HuH-7.5 (cell line): ENCODE measurements around the gene ELK1.

ENCODE experiments used
- DNase-seq: peaks from one replicate; pipeline ENCODE4 v3.0.0; 2011; ENCODE audit warnings: low spot score

The ELK1 gene

DNA sequence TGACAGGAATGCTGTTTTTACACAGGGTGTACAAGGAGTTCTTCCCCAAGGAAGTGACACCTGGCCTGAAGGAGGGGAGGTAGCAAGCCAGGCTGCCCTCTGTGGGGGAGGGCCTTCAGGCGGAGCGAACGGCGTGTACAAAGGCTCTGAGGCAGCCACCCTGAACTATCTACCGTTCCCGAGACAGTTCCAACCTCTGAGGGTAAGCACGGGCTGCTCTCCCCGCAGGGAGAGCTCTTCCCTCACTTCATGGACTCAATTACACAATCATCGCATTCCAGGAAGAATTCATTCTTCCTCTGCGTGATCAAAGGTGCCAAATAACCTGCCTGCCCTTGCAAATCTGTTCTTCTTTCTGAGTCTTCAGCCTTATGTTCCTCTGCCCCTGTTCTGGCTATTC lies 4.8 kb downstream of the ELK1 start:
- no peak for DNase-seq

DNA sequence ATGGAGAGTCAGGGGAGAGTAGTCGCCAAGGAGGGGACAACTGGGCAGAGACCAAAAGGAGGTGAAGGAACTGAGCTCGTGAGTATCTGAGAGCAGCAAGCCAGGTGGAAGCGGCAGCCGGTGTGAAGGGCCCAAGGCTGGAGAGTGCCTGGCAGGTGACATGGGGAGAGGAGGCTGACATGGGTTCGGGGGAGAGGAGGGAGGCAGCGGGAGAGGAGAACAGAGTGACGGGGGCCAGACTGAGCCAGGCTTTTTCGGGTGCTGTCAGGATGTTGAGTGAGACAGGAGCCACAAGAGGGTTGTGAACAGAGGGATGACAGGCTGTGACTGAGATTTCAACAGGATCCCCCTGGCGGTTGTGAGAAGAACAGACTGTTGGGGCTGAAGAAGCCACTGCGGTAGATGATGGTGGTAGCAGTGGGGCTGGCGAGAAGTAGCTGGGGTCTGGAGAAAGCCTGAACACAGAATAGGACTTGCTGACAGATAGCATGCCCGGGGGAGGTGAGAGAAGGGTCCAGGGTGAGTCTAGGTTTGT lies 5.7 kb downstream of the ELK1 start:
- no peak for DNase-seq

DNA sequence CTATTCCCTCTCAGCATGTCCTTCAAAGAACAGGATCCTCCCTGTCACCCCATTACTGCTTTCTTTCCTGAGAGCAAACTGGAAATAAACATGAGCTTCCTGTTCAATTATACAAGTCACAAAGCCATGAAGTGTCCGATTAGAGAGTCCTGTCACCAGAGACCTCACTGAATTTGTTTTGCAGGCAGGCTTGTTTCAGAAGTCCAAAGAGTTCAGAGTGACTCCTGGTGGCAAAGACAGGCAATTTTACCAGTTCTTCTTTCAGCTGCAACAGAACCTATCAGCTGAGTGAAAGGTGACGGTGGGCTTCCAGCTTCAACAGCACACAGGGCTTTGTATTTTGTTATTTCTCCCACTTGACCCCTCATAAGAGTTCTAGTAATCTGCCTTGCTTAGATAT lies 6.4 kb downstream of the ELK1 start:
- no peak for DNase-seq

DNA sequence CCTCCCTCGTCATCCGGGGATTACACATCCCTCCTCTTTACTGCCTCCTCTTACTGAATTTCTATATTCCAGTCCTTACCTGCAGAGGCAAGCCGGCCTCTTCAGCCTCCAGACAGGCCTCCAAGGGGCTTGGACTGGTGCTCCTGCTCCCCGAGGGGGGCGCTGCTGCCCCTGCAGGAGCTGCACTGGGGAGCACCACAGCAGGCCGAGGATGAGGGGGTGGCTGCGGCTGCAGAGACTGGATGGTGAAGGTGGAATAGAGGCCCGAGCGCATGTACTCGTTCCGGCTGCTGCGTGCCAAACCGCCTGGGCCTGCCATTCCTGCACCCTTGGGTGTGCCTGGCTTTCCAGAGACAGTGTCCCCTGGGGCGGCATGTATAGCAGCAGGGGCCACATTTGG lies 11.5 kb downstream of the ELK1 start:
- no peak for DNase-seq

DNA sequence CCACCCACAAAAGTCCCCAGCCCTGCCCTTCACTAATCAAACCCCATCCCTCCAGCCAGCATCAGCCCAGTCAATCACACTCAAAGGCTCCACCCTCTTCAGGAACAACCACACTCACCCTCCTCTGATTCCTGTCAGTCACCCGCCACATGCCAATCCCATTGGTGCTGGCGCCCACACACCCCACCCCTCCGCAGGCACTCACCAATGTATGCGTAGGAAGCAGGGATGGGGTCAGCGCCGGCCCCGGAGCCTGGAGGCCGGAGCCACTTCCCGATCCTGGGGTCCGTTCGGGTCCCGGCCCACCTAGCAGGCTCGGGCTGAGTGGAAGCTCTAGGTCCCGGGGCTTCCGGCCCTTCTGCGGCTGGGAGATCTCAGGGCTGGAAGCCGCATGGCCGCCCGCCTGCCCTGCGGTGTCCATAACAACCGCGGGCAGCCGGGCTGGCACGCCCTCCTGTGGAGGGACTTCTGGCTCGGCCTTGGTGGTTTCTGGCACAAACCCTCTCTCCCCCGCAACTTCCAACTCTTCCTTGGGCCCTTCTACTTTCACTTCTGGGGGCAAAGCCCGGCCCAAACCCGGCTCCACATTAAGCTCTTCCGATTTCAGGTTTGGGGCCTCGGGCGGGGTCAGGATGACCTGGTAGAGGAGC lies 12.7 kb downstream of the ELK1 start:
- no peak for DNase-seq

DNA sequence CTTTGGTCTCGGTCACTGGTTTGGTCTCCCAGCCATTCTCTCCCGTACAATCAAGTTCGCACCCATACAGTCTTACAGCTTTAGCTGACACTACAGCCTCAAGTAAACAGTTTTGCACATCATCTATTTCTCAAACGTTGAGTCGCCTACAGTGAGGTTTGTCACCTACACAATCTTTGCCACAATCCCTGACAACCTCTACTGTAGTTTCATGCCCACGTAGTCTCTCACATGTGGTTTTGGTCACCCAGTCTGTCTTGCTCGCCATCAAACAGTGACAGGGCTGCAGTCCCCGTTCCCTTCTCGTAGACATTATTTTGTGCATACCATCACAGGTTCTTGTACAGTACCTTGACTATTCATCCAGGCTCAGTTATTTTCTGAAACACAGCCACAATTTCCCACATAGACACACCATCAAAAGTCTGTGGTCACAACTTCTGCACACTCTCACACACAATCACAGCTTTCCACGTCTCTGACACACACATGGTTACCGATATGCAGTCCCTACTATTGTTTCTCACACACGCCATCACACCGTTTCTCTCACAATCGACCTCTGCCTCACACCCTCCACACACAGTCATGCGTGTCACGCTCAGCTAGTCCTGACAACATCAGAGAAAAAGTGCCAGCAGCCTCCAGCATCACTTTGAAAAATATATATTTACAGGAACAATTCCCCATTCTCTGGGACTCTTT lies 15.3 kb downstream of the ELK1 start:
- DNase-seq = no peak

DNA sequence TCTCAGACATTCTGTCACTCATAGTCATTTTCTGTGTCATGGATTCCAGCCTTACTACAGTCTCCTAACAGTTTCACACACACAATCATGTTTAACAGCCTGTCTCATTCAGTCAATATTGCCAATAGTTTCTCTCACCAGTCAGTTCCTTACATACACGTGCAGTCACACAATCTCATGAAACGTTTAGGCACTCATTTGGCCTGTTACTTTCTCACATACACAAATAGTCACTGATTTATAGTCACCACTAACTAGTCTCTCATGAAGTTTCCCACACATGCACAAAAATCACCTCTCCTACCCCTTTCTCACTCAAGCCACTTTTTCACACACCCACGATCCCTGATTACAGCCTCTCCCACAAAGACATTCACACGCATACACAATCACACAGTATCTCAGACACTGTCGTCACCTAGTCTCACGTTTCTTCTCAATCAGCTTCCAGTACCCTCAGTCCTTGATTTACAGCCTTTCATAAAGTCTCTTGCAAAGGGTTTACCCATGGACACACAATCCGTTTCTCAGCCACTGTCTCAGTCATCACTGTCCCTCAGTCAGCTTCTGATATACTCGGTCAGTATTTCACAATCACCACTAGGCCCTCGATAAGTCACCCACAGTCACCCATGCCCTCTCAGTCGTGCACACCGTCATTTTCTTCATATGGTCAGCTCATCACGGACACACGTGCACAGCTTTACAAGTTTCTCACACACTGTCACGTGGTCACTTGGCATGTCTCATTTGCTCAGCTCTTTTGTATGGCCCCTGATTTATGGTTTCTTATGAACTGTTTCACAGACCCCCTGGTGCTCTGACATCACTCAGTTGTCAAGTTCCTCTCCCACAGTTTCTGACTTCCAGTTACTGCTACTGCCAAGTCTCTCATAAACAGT lies 16.4 kb downstream of the ELK1 start:
- no peak for DNase-seq

DNA sequence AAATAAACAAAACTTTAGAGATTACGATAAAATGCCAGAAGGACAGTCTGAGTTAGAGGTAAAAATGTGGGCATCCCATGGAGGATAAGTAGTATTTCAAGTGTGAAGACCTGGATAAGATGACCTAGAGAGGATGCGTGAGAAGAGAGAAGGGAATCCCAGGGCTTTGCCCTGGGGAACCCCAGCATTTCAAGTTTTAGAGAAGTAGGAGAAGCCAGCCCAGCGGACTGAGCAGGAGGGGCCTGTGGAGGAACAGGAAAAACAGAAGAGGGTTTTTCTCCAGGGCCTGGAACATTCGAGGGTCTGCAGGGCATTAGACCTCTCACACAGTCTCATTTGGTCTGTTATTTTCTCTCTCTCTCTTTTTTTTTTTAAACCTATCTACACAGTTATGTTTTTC lies 17.7 kb downstream of the ELK1 start:
- DNase-seq = no peak

DNA sequence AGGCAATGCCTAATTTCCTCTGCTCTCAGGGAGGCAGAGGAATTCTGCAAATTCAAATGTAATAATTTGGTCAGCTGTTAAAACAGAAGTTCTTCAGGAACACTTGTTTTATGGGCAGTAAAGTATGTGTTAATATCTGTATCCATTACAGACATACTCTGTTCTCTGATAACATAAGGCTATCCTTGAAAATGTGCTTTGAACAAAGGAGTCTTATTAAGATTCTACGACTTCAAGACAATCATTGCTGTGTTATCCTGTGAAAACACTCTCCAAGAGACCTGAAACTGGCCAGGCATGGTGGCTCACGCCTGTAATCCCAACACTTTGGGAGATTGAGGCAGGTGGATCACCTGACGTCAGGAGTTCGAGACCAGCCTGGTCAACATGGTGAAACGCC lies 18.7 kb downstream of the ELK1 start:
- no peak for DNase-seq

DNA sequence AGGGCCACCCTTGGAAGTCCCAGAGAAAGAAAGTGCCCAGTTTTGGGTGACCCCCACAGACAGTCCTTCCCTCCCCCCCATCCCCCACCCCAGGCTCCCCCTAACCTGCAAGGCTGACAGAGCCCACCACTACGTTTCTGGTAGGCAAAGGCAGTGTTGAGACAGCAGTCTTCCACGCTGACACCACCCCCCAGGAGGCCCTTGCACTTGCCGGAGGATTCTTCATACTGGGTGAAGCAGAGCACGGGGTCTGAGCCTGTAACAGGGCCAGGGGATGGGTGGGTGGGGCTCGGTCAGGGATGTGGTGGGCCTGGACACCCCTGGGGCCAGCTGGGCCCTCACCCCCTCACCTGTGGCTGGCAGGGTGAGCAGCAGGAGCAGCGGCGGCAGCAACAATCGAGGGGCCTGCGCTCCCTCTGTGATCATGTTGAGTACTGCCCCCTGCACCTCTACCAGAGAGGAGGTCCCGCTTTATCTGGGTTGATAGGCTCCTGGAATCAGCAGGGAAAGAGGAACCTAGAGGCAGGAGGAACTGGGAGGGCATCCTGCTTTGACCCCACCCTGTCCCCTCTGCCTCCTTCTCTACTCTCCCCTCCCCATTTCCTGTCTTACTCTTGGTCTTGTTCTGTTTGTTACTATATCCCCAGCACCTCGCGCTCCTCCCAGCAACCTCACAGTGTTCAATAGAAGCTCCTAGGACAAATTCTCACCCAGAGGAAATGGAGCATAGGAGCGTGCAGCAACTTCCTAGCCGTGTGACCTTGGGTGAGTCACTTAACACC lies 20.8 kb downstream of the ELK1 start, which contains the start of gene CFP:
Gene CFP, minus strand, starts transcription at position 512 of the 782 bp plus-strand sequence. Its CDS starts 86 bp downstream, at position 426.
- DNase-seq = no peak

DNA sequence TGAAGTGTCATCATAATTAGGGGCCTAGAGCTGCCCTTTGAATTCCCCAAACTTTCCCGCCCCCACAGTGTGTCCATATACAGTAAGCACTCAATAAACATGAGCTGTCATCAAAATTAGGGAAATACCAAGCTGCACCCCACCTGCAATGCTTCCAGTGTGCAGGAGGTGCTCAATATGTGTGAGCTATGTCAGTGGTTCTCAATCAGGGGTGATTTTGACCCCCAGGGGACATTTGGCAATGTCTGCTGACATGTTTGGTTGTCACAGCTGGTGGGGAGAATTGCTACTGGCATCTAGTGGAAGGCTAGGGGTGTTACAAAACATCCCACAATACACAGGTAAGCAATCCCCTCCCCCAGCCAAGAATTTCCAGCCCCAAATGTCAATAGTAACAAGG lies 21.4 kb downstream of the ELK1 start:
- no peak for DNase-seq

DNA sequence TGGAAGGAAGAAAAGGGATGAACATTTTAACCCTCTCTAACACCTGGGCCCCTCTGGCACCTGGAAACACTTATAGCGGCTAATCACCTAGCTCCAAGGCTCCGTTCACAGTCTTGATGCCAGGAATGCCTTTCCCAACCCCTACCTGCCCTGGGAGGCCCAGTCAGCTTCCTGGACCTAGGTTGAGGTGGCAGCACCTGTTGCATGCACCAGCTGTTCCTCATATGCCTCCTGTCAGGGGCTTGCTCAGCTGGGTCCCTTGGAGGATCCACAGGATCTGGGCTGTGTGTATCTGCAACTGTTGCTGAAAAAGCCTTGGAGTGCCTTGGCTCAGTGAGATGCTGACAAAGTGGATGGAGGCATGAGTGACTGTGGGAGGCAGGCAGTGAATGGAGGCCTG lies 25.0 kb downstream of the ELK1 start:
- no peak for DNase-seq

DNA sequence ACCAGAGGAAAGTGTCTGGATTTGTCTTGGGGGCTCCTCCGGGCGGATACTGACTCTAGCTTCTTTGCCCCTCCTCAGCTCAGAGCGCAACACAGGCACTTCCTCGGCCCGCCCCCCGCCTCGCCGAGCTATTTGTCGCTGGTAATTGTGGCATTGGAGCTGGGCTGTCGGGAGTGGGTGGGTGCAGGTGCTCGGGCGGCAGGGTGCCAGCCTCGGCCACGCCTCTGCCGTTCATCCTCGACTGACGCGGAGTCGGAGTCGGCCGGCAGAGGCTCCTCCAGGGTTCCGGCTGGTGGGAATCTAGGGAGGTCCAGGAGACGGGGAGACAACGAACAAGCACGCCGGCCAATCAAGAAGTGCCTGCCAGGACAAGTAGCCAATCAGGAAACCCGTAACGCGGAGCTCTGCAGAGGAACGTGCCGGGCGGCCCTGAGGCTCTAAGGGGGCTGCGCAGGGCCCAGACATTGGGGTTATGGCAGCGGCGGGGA lies 26.8 kb downstream of the ELK1 start:
- DNase-seq = peak; percentile 51

DNA sequence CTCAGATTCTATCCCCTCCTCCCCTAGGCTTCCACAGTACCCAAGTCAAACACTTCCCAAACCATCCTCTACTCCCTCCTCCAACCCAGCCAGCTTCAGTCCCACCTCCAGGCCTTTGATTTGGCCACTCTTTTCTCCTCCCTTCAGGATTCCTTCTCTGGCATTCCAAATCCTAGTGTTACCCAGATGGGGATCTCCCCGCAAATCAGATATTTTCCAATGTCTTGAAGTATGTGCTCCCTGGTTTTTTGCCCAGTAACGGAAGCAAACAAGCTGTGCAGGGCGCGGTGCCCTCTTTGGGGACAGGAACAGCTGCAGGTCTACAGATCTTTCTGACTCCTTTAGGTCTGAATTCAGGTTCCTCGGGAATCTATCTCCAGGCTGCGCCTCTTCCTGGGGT lies 28.5 kb downstream of the ELK1 start:
- no peak for DNase-seq

DNA sequence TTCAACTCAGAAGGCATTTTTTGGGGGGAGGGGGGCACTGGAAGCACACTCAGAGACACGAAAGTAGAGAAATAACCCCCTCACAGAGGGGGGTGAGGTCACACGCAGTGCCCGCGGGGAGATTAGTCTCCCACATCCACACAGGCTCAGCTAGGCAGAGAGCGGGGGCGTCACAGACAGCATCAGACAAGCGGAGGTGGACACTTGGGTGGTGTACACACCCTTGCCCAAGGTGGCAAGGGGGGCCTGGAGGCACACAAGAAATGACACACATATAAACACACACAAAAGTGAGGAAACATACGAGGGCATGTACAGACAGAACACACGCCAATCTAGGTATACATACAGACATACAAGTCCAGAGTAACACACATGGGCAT lies 30.1 kb downstream of the ELK1 start:
- no peak for DNase-seq

DNA sequence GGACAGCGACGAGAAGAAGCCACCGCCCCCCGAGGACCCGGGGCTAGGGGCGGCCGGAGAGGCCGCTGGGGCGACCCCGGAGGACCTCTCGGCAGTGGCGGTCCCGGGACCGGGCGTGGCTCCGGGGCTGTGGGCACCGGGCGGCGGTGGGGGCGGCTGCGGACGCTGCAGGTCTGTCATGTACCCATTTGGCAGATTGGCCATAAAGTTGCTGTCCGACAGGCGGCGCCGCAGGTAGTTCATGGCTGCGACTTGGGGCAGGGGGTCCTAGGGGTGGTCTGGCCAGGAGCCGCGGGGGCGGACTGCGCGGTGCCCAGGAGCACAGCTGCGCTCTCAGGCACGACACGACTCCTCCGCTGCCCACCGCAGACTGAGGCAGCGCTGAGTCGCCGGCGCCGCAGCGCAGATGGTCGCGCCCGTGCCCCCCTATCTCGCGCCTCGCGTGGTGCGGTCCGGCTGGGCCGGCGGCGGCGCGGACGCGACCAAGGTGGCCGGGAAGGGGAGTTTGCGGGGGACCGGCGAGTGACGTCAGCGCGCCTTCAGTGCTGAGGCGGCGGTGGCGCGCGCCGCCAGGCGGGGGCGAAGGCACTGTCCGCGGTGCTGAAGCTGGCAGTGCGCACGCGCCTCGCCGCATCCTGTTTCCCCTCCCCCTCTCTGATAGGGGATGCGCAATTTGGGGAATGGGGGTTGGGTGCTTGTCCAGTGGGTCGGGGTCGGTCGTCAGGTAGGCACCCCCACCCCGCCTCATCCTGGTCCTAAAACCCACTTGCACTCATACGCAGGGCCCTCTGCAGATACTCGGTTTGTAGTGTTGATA lies 30.7 kb downstream of the ELK1 start, which contains the start of gene SYN1:
Gene SYN1, minus strand, starts transcription at position 372 of the 817 bp plus-strand sequence. Its CDS starts 129 bp downstream, at position 243.
- DNase-seq = no peak

DNA sequence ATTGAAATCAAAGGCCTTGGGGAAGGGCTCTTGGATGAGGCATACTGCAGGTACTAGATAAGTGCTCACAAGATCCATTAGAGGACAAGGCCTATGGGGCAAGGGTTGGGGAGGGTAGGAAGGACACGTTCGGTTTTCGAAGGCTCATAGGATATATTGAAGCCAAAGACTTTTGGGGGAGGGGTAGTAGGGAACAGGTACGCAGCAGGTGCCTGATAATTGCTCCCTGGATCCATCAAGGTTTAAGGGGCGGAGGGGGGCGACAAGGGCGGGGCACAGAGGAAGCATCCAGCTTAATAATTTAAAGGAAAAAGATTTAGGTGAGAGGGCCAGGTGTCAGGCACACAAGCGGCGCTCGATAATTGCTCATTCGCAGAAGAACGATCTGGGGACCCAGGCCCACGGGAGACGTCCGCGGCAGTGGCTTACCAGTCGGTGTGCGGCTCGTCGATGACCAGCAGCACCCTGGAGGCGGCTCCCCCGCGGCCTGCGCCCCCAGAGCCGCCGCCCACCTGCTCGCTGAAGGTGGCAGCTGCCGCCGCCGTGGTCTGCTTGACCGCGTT lies 31.4 kb downstream of the ELK1 start:
- no peak for DNase-seq

DNA sequence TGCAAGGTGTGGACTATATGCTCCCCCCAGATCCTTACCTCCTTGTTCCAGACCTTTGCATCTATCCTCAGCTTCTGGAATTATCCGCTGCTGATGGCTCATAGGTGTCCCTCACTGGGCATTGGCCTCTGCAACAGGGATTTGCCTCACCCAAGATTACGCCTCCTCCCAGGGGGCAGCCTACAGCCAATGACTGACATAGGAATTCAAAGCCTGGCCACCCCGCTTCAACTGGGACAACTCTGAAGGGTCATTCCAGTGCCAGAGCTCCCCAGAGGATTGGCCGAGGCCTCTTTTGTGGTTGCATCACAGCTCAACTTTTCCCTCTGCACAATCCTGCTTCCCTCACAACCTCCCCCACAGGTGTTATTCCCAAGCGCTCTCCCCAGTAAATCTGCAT lies 35.7 kb downstream of the ELK1 start:
- no peak for DNase-seq

DNA sequence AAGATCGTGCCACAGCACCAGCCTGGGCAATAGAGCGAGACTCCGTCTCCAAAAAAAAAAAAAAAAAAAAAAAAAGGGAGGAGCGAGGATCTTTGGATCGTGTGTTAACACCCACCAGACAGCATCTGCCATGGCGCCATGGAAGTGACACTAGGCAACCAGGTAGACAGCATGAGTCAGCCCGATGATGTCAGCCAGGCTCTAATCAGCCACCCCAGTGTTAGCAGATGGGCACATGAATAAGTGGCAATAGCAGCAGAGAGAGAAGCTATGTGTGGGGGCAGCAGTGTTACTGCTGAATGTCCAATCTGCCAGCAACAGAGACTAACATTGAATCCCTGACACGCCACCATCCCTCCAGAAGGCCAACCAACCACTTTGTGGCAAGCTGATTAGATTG lies 37.3 kb downstream of the ELK1 start:
- no peak for DNase-seq

DNA sequence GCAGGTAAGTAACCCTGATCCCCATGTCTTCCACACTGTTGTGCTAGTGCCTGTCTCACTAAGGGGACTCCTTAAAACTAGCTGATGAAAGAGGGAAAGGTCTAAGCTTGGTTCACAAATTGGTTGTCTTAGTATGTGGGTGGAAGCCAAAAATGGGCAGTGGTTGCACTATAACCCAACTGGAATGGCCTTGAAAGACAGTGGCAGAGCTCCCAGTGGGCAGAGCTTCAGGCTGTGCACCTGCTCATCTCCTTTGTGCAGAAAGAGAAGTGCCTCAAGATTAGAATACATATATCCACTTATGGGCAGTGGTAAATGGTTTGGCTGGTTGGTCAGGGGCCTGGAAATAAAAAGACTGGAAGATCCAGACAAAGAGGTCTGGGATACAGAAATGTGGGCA lies 37.9 kb downstream of the ELK1 start:
- DNase-seq = no peak
